Psoas muscle (tissue), 8 donors: ENCODE results near the gene VAMP8. TPM values are rescaled to one million over a fixed set of nuclear protein-coding genes. Genes with fewer than 3 reads are reported as not detected.

Experiments used
- ATAC-seq, 4 donors: fragments of 200-7000 bp; cut with Tn5 transposase; one replicate each; pipeline ENCODE4 v1.9.1; 2020; ENCODE audit warnings: moderate library complexity in 3 of 4, mild to moderate bottlenecking in 2 of 4
- DNase-seq, 2 donors: peaks; one replicate each; pipeline ENCODE4 v3.0.0-alpha.2; 2020
- H3K27ac ChIP-seq: fragments of 200-600 bp; one replicate; pipeline ENCODE4 v1.8.0; 2022
- H3K27me3 ChIP-seq, 3 donors: fragments of 200-600 bp in 1 of 3; one replicate each; pipeline versions ENCODE4 v1.6.1 to v1.8.0; 2013 to 2022; ENCODE audit warnings: low read length in 2 of 3, mild to moderate bottlenecking in 2 of 3, moderate library complexity in 1 of 3; ENCODE audit not compliant: insufficient read depth in 3 of 3
- H3K36me3 ChIP-seq, 2 donors: fragments of 200-600 bp in 1 of 2; one replicate each; pipeline versions ENCODE4 v1.6.1 to v1.8.0; 2013 to 2022; ENCODE audit warnings: low read depth in 1 of 2, mild to moderate bottlenecking in 1 of 2, moderate library complexity in 1 of 2; ENCODE audit not compliant: insufficient read depth in 1 of 2
- H3K4me1 ChIP-seq: fragments of 200-600 bp; one replicate; pipeline ENCODE4 v1.8.0; 2022
- H3K4me3 ChIP-seq: fragments of 200-600 bp; one replicate; pipeline ENCODE4 v1.8.0; 2022; ENCODE audit warnings: mild to moderate bottlenecking
- H3K9me3 ChIP-seq: fragments of 200-600 bp; one replicate; pipeline ENCODE4 v1.8.0; 2022
- WGBS, 3 donors: extraction: QIAGEN DNeasy Blood & Tissue Kit; methylation state at CpG; one replicate each; pipeline versions ENCODE4 v1.1.6 to v1.1.7; 2013; 5-methylcytosine and 5-hydroxymethylcytosine counted together
- intact Hi-C, 2 donors: fragments of 100-400 bp; cut with DNase I; formaldehyde crosslinking; loops; one replicate each; pipeline versions ENCODE4 v1.11.0 to v1.14.2; 2022
- polyA plus RNA-seq, 3 donors: library from polyadenylated mRNA; stranded (reverse); fragments of 200-250 nt; gene quantifications; one replicate each; pipeline ENCODE4 v1.2.3, GENCODE V29; 2013
- total RNA-seq, 4 donors: library from RNA; stranded (reverse); fragmentation: NEBNext Ultra II Directional in 2 of 4; extraction: Animal tissue kit (Norgen Biotek cat#: 25700) in 2 of 4; gene quantifications; one replicate each; pipeline versions ENCODE4 v1.2.1 to v1.2.4, GENCODE V29; 2021 to 2023
- TF ChIP-seq, protein P1 (sequence below): fragments of 200-600 bp; IDR thresholded peaks from one replicate; pipeline ENCODE4 v1.8.0; 2022; ENCODE audit warnings: antibody characterized with exemption
- donor health status: healthy with polysubstance abuse.
- donor health status: DM: no; HTN: no; CAD: no; lungs with moderate emphysema.
- donor health status: Bipolar disorder and iron deficiency.
- donor health status: healthy.
- donor health status: DM: yes; HTN: yes; CAD: no.
- donor health status: DM: no; HTN: no; CAD: no.
- donor health status: DM: no; HTN: no; CAD: no.
- donor health status: DM: yes; HTN: yes; CAD: no.

Gene VAMP8
- total and polyA plus RNA-seq, 7 donors, result 11.7 to 25.4 (median 15.7) TPM

DNA sequence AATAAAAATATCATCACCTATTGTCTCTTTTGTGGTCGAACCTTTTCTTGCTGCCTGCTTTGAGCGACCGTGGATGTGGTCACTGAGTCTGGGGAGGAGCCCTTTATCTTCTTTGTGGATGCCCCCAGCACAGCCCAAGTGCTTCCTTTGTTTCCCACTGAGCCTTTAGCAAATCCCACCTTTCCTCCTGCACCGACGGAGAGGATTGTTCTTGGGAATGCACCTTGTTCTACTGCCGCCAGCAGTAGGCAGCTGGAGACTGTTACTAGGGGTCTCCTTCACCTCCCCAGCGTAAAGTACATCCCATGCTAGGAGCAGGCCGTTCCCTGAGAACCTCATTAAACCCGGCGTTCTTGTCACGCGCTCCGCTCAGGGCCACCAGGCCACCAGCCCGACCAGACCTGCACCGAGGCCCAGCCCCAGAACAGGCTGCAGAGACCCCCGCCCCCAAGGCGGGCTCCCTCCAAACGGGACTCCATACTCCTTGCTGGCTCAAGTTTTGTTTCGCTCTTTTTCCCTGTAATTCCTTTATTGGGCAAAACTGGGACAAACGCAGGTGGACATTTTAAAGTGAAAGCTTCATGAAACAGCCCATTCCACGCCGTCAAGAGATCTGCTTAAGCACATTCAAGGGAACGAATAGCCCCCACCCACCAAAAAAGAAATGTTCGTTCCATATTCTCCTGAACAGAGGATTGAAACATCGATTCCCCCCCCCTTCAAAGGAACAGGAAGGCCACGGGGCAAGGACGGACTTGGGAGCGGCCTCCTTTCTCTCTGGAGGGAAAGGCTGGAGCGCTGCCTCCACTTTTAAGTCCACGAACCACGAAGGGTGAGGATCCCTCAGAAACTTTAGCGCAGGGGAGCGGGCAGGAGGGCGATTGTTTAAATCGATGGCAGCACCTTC is 39.5 kb upstream of the VAMP8 start:
- Histone ChIP-seq H3K36me3 (peaks cover 15 to 26% of the 10 kb centered on the region in 2 donors), H3K4me3 (peak overlapping the region; percentile 89), H3K27me3 (no peaks in the 10 kb centered on the region), H3K27ac (peak overlapping the region; percentile 99), H3K4me1 (peaks cover 35% of the 10 kb centered on the region), H3K9me3 (no peaks in the 10 kb centered on the region)
- WGBS, 3 donors, result 1 to 4% (median 1%) methylated on average over 35 of the region's 35 CpGs
- intact Hi-C loops, result loop anchor here (2.0 kb wide), 1 partner anchor 33 kb away; no protein-coding TSS in a partner anchor
- DNase-seq, result peak; percentile 52 to 79
- TF ChIP-seq, protein P1, sequence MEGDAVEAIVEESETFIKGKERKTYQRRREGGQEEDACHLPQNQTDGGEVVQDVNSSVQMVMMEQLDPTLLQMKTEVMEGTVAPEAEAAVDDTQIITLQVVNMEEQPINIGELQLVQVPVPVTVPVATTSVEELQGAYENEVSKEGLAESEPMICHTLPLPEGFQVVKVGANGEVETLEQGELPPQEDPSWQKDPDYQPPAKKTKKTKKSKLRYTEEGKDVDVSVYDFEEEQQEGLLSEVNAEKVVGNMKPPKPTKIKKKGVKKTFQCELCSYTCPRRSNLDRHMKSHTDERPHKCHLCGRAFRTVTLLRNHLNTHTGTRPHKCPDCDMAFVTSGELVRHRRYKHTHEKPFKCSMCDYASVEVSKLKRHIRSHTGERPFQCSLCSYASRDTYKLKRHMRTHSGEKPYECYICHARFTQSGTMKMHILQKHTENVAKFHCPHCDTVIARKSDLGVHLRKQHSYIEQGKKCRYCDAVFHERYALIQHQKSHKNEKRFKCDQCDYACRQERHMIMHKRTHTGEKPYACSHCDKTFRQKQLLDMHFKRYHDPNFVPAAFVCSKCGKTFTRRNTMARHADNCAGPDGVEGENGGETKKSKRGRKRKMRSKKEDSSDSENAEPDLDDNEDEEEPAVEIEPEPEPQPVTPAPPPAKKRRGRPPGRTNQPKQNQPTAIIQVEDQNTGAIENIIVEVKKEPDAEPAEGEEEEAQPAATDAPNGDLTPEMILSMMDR, result no peak
- ATAC-seq, result peak; percentile 20 to 44 (median 21)

GRCh38 chr2:85538507-85539360 is 38.7 kb upstream of the VAMP8 start, which contains the start of gene MAT2A:
Gene MAT2A (plus strand): TSS chr2:85539168. CDS start chr2:85539288, 120 bp downstream.
- peak; percentile 82 to 88 (median 84) for ATAC-seq
- intact Hi-C loops, result loop anchor here (1.0 to 2.0 kb wide), 2 partner anchors 34 to 47 kb away; no protein-coding TSS in a partner anchor

DNA sequence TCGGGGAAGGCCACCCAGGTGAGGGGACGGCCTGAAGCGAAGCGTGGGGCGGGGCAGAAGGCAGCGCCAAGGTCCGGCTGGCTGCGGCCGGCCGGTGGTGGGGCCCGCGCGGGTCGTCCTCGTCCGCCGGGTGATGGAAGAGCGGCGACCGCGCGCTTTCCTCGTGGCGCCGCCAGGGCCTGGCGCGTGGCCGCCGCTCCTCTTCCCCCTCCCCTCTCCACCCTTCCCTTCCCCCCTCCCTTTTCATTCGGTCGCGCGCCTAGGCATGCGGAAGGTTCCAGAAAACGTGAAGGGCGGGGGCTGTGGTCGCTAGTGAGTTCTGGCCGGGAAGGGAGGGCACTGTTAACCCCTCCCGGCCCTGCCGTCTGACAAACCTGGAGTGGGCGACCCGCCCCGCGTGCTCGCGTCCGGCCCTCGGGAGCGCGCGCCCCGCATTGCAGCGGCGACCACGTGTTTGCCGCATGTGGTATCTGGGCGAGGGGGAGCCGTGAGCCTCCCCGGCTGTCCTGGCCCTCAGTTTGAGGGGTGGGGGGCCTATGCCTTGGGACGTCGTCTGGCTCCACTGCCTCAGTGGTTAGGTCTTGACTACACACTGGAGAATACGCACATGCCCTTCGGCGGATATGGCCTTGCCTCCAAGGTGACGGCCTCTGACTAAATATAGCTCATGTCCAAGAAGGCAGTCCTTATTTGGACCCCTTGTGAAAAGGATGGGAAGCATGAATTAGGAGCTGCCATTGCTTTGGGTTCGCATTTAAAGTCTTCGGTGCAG is 37.8 kb upstream of the VAMP8 start:
- Histone ChIP-seq H3K9me3 (no peaks in the 10 kb centered on the region), H3K36me3 (peaks cover 15 to 43% of the 10 kb centered on the region in 2 donors), H3K27me3 (no peaks in the 10 kb centered on the region), H3K4me1 (peaks cover 50% of the 10 kb centered on the region), H3K27ac (peak overlapping the region; percentile 99), H3K4me3 (peak overlapping the region; percentile 89)
- peak; percentile 79 to 89 for DNase-seq
- TF ChIP-seq, protein P1, result no peak
- 0% methylated on average over 27 to 67 of the region's 67 CpGs for WGBS, 3 donors
- ATAC-seq, result peak; percentile 43 to 66 (median 57)
- intact Hi-C loops, result loop anchor here (1.0 to 2.0 kb wide), 2 partner anchors 35 to 46 kb away; no protein-coding TSS in a partner anchor

More at GRCh38 chr2:85538507-85539360, 38.7 kb upstream of the VAMP8 start, which contains the start of gene MAT2A:
- H3K36me3 ChIP-seq, result peaks cover 15 to 35% of the 10 kb centered on the region in 2 donors
- H3K27ac ChIP-seq, result peak within 1 kb of the TSS; percentile 99
- H3K4me3 ChIP-seq, result peak within 1 kb of the TSS; percentile 89
- TF ChIP-seq, protein P1, result peak; percentile 71
- peak; percentile 97 to 98 for DNase-seq
- no peaks in the 10 kb centered on the region for H3K9me3 ChIP-seq
- peaks cover 44% of the 10 kb centered on the region for H3K4me1 ChIP-seq
- no peaks in the 10 kb centered on the region for H3K27me3 ChIP-seq
- WGBS, 3 donors, result 0% methylated on average over 87 to 92 of the region's 92 CpGs

DNA sequence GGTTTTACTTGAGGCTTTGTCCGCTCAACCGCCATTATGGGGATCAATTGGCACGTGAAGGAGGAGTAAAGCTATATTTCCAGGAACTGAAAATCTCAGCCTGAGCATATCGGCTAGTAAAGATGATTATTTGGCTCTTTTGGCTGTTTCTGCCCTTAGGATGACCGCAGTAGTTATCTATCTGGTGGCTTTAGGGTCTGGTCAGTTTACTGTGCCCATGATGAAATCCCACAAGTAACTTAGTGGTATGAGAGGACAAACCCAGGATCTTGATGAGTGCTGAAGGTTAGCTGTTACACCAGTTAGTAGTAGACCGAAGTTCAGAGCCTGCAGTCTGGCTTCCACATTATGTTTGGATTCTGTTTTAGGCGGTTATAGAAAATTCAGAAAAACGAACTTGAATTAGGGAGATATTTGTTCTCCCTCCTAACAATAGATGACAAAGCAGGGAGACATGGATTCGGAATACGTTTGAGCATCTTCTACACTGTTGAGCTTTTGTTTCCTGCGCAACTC is 37.2 kb upstream of the VAMP8 start:
- TF ChIP-seq, protein P1, result no peak
- H3K27me3 ChIP-seq, result no peaks in the 10 kb centered on the region
- 5 to 7% (median 6%) methylated on average over 11 of the region's 11 CpGs for WGBS, 3 donors
- peak overlapping the region; percentile 89 for H3K4me3 ChIP-seq
- peaks cover 15 to 50% of the 10 kb centered on the region in 2 donors for H3K36me3 ChIP-seq
- DNase-seq (no peak), ATAC-seq (no peak)
- no peaks in the 10 kb centered on the region for H3K9me3 ChIP-seq
- intact Hi-C loops, result no loop called here
- H3K4me1 ChIP-seq, result peaks cover 55% of the 10 kb centered on the region
- H3K27ac ChIP-seq, result peak overlapping the region; percentile 99
